HEK293T (cell line): ENCODE data around the gene MX2.

Experiments
- CTCF ChIA-PET: fragments of 350-600 bp; formaldehyde crosslinking; extraction: SDS; loops from one replicate; lab custom pipeline; 2021; ENCODE audit warnings: antibody characterized with exemption, inconsistent platforms; lab: Yijun Ruan, JAX
- POLR2A ChIA-PET: fragments of 350-600 bp; formaldehyde crosslinking; extraction: SDS; loops from one replicate; lab custom pipeline; 2020; ENCODE audit warnings: antibody characterized with exemption, inconsistent platforms; lab: Yijun Ruan, JAX
- DNase-seq: peaks from one replicate; pipeline ENCODE4 v3.0.0; 2012; ENCODE audit warnings: mixed read lengths; ENCODE audit errors: extremely low spot score
- ARNT ChIP-seq: fragments of 450-650 bp; IDR thresholded peaks from 2 replicates; pipeline ENCODE4 v1.6.1; 2017; ENCODE audit warnings: mild to moderate bottlenecking
- BHLHE40 ChIP-seq: fragments of 450-650 bp; IDR thresholded peaks from 2 replicates; pipeline ENCODE4 v1.6.1; 2016; ENCODE audit warnings: mild to moderate bottlenecking, moderate library complexity, borderline replicate concordance
- CTBP1 ChIP-seq: fragments of 450-650 bp; IDR thresholded peaks from 2 replicates; pipeline ENCODE4 v1.6.1; 2016; ENCODE audit warnings: borderline replicate concordance
- ELF4 ChIP-seq: fragments of 450-650 bp; IDR thresholded peaks from 2 replicates; pipeline ENCODE4 v1.6.1; 2017; ENCODE audit warnings: antibody characterized with exemption
- FOXA1 ChIP-seq: fragments of 450-650 bp; IDR thresholded peaks from 2 replicates; pipeline ENCODE4 v1.6.1; 2016; ENCODE audit warnings: mild to moderate bottlenecking
- FOXK2 ChIP-seq: fragments of 450-650 bp; IDR thresholded peaks from 2 replicates; pipeline ENCODE4 v1.6.1; 2016; ENCODE audit warnings: mild to moderate bottlenecking
- FOXM1 ChIP-seq: fragments of 450-650 bp; IDR thresholded peaks from 2 replicates; pipeline ENCODE4 v1.6.1; 2017; ENCODE audit warnings: mild to moderate bottlenecking, borderline replicate concordance
- HDGF ChIP-seq: fragments of 450-650 bp; IDR thresholded peaks from 2 replicates; pipeline ENCODE4 v1.6.1; 2017; ENCODE audit warnings: antibody characterized with exemption, borderline replicate concordance
- L3MBTL2 ChIP-seq: fragments of 450-650 bp; conservative IDR thresholded peaks from 2 replicates; pipeline ENCODE4 v1.6.1; 2016; ENCODE audit warnings: mild to moderate bottlenecking
- LEF1 ChIP-seq: fragments of 450-650 bp; IDR thresholded peaks from 2 replicates; pipeline ENCODE4 v1.6.1; 2017; ENCODE audit warnings: mild to moderate bottlenecking, borderline replicate concordance
- NFRKB ChIP-seq: fragments of 450-650 bp; IDR thresholded peaks from 2 replicates; pipeline ENCODE4 v1.6.1; 2016; ENCODE audit warnings: mild to moderate bottlenecking, moderate library complexity
- PKNOX1 ChIP-seq: fragments of 450-650 bp; IDR thresholded peaks from 2 replicates; pipeline ENCODE4 v1.6.1; 2016
- SP1 ChIP-seq: fragments of 450-650 bp; IDR thresholded peaks from 2 replicates; pipeline ENCODE4 v1.6.1; 2017
- SUZ12 ChIP-seq: fragments of 450-650 bp; IDR thresholded peaks from 2 replicates; pipeline ENCODE4 v1.6.1; 2016; ENCODE audit warnings: mild to moderate bottlenecking
- TARDBP ChIP-seq: fragments of 450-650 bp; IDR thresholded peaks from 2 replicates; pipeline ENCODE4 v1.6.1; 2016
- ZNF384 ChIP-seq: fragments of 450-650 bp; IDR thresholded peaks from 2 replicates; pipeline ENCODE4 v1.6.1; 2016

MX2 gene

GRCh38 chr21:41346758-41347157 is 15.1 kb upstream of the MX2 start:
- POLR2A ChIA-PET, result no interaction called here
- no peak for DNase-seq
- CTCF ChIA-PET, result no interaction called here
- TF ChIP-seq SUZ12 (no peak), HDGF (no peak), L3MBTL2 (no peak), FOXA1 (no peak), CTBP1 (no peak), PKNOX1 (no peak), ELF4 (no peak), LEF1 (no peak), TARDBP (no peak), ARNT (no peak), BHLHE40 (no peak), FOXM1 (no peak), FOXK2 (no peak), NFRKB (no peak), SP1 (no peak), ZNF384 (no peak)

GRCh38 chr21:41348434-41348833 is 13.4 kb upstream of the MX2 start:
- DNase-seq, result no peak
- CTCF ChIA-PET, result no interaction called here
- POLR2A ChIA-PET, result no interaction called here
- TF ChIP-seq ZNF384 (no peak), LEF1 (no peak), PKNOX1 (no peak), HDGF (no peak), L3MBTL2 (no peak), SP1 (no peak), FOXM1 (no peak), CTBP1 (no peak), FOXA1 (no peak), FOXK2 (no peak)

- DNase-seq, result no peak
- TF ChIP-seq FOXA1 (no peak), HDGF (no peak), FOXM1 (no peak), ZNF384 (no peak), TARDBP (no peak), PKNOX1 (no peak), L3MBTL2 (no peak), NFRKB (no peak), SP1 (no peak), FOXK2 (no peak)
- ChIA-PET CTCF (no interaction called here), POLR2A (no interaction called here)
Observed at GRCh38 chr21:41349126-41349525, 12.7 kb upstream of the MX2 start.

- POLR2A ChIA-PET, result no interaction called here
- TF ChIP-seq ARNT (no peak), ZNF384 (no peak), FOXK2 (no peak), NFRKB (no peak), FOXA1 (no peak)
- DNase-seq, result no peak
- CTCF ChIA-PET, result no interaction called here
Observed at GRCh38 chr21:41349619-41350390, 12.0 kb upstream of the MX2 start.

GRCh38 chr21:41350436-41351155 is 11.2 kb upstream of the MX2 start:
- CTCF ChIA-PET, result no interaction called here
- no peak for DNase-seq
- POLR2A ChIA-PET, result no interaction called here
- no peak for TF ChIP-seq FOXK2
- no peak for TF ChIP-seq FOXM1
- TF ChIP-seq HDGF, result no peak
- TF ChIP-seq ARNT, result no peak
- TF ChIP-seq ZNF384, result no peak

- TF ChIP-seq CTBP1 (no peak), LEF1 (no peak), SUZ12 (no peak), SP1 (no peak), ZNF384 (no peak), ELF4 (no peak), NFRKB (no peak), FOXM1 (no peak), ARNT (no peak), FOXK2 (no peak)
- ChIA-PET POLR2A (no interaction called here), CTCF (no interaction called here)
Observed at GRCh38 chr21:41357546-41357945, 4.3 kb upstream of the MX2 start.

More at GRCh38 chr21:41357546-41357945, 4.3 kb upstream of the MX2 start:
- no peak for DNase-seq
